IMR-90 (cell line): ENCODE measurements around the gene AK3. TPM values are rescaled to one million over a fixed set of nuclear protein-coding genes. Genes with fewer than 3 reads are reported as not detected.

Source experiments
- ATAC-seq: fragments of 200-7000 bp; cut with Tn5 transposase; 2 replicates; pipeline ENCODE4 v1.9.1; 2020; ENCODE audit warnings: low read depth, mild to moderate bottlenecking, moderate library complexity
- BruUV-seq: library from RNA; stranded (reverse); fragments of 400-500 nt; replicated peaks from 2 replicates; lab custom pipeline; 2021; lab: Mats Ljungman, UMichigan
- CTCF ChIA-PET: fragments of 300-600 bp; formaldehyde crosslinking; extraction: SDS; loops from one replicate; lab custom pipeline; 2021; ENCODE audit warnings: antibody characterized with exemption; lab: Yijun Ruan, JAX
- POLR2A ChIA-PET: fragments of 300-600 bp; sonication (Branson Sonifier 250); formaldehyde crosslinking; loops from one replicate; lab custom pipeline; 2022; ENCODE audit warnings: antibody characterized with exemption; ENCODE audit not compliant: unreplicated experiment; lab: Charles Lee
- DNase-seq: peaks from one replicate; pipeline ENCODE4 v3.0.0; 2013
- H2AFZ ChIP-seq: replicated peaks from 2 replicates; pipeline ENCODE3; 2013; ENCODE audit warnings: low read length, mild to moderate bottlenecking; ENCODE audit not compliant: poor library complexity
- H2AK5ac ChIP-seq: 2 replicates; pipeline ENCODE4 v1.6.1; 2013; ENCODE audit warnings: low read depth, low read length, inconsistent platforms
- H2AK9ac ChIP-seq: replicated peaks from 2 replicates; pipeline ENCODE3; 2013; ENCODE audit warnings: mild to moderate bottlenecking, low read depth, low read length, moderate library complexity; ENCODE audit not compliant: poor library complexity
- H2BK120ac ChIP-seq: 2 replicates; pipeline ENCODE4 v1.6.1; 2013; ENCODE audit warnings: low read depth, low read length, inconsistent platforms
- H2BK15ac ChIP-seq: 3 replicates; pipeline ENCODE4 v1.6.1; 2013; ENCODE audit warnings: low read depth, low read length, inconsistent platforms
- H2BK20ac ChIP-seq: 2 replicates; pipeline ENCODE4 v1.6.1; 2013; ENCODE audit warnings: low read depth, mild to moderate bottlenecking, inconsistent platforms, low read length, moderate library complexity
- H2BK5ac ChIP-seq: 2 replicates; pipeline ENCODE4 v1.6.1; 2013; ENCODE audit warnings: mild to moderate bottlenecking, low read depth, low read length, inconsistent platforms; ENCODE audit not compliant: poor library complexity, severe bottlenecking
- H3K14ac ChIP-seq: replicated peaks from 2 replicates; pipeline ENCODE4 v1.6.1; 2013; ENCODE audit warnings: low read depth, low read length, inconsistent platforms
- H3K18ac ChIP-seq: 2 replicates; pipeline ENCODE4 v1.6.1; 2013; ENCODE audit warnings: low read depth, low read length, control low read depth
- H3K23ac ChIP-seq: 2 replicates; pipeline ENCODE4 v1.6.1; 2013; ENCODE audit warnings: low read depth, low read length, inconsistent platforms
- H3K27ac ChIP-seq: 2 replicates; pipeline ENCODE4 v1.5.1; 2013; ENCODE audit warnings: mild to moderate bottlenecking, control low read depth, low read length; ENCODE audit not compliant: insufficient read depth
- H3K27me3 ChIP-seq: 2 replicates; pipeline ENCODE4 v1.6.1; 2013; ENCODE audit warnings: low read length; ENCODE audit not compliant: control insufficient read depth, insufficient read depth
- H3K36me3 ChIP-seq: 2 replicates; pipeline ENCODE4 v1.6.1; 2013; ENCODE audit warnings: low read length, mixed read lengths; ENCODE audit not compliant: control insufficient read depth, insufficient read depth
- H3K4ac ChIP-seq: 2 replicates; pipeline ENCODE4 v1.6.1; 2013; ENCODE audit warnings: low read depth, low read length, inconsistent platforms
- H3K4me1 ChIP-seq: 2 replicates; pipeline ENCODE4 v1.6.1; 2013; ENCODE audit warnings: low read length, mixed read lengths; ENCODE audit not compliant: control insufficient read depth, insufficient read depth
- H3K4me2 ChIP-seq: 2 replicates; pipeline ENCODE4 v1.6.1; 2013; ENCODE audit warnings: low read depth, mild to moderate bottlenecking, control low read depth, low read length, moderate library complexity
- H3K4me3 ChIP-seq: 2 replicates; pipeline ENCODE4 v1.5.1; 2013; ENCODE audit warnings: low read depth, mild to moderate bottlenecking, control low read depth, low read length, moderate library complexity; ENCODE audit not compliant: insufficient read depth
- H3K56ac ChIP-seq: 2 replicates; pipeline ENCODE4 v1.6.1; 2013; ENCODE audit warnings: low read length, inconsistent platforms; ENCODE audit not compliant: insufficient read depth; ENCODE audit errors: extremely low read depth
- H3K79me1 ChIP-seq, 2 experiments: 2 replicates each; pipeline ENCODE4 v1.6.1; 2013; ENCODE audit warnings: low read length in 2 of 2, inconsistent platforms in 1 of 2, low read depth in 1 of 2
- H3K9ac ChIP-seq: 2 replicates; pipeline ENCODE4 v1.6.1; 2013; ENCODE audit warnings: low read depth, low read length, control low read depth
- H3K9me1 ChIP-seq: 2 replicates; pipeline ENCODE4 v1.6.1; 2013; ENCODE audit warnings: low read length, inconsistent platforms; ENCODE audit not compliant: insufficient read depth
- H3K9me3 ChIP-seq: 2 replicates; pipeline ENCODE4 v1.6.1; 2013; ENCODE audit warnings: low read length; ENCODE audit not compliant: control insufficient read depth, insufficient read depth
- H4K20me1 ChIP-seq: 2 replicates; pipeline ENCODE4 v1.6.1; 2013; ENCODE audit warnings: low read length, inconsistent platforms; ENCODE audit not compliant: insufficient read depth
- H4K5ac ChIP-seq: 2 replicates; pipeline ENCODE4 v1.6.1; 2013; ENCODE audit warnings: mild to moderate bottlenecking, low read depth, low read length, control low read depth
- H4K8ac ChIP-seq, 2 experiments: 2 replicates each; pipeline ENCODE4 v1.6.1; 2013; ENCODE audit warnings: low read depth in 2 of 2, low read length in 2 of 2, control low read depth in 1 of 2, inconsistent platforms in 1 of 2
- H4K91ac ChIP-seq: 2 replicates; pipeline ENCODE4 v1.6.1; 2013; ENCODE audit warnings: low read depth, low read length, inconsistent platforms; ENCODE audit not compliant: insufficient read depth
- BHLHE40 ChIP-seq: fragments of 150-350 bp; IDR thresholded peaks from 2 replicates; pipeline ENCODE4 v1.6.1; 2016; ENCODE audit warnings: mild to moderate bottlenecking, low read depth, low read length
- CEBPB ChIP-seq: IDR thresholded peaks from 2 replicates; pipeline ENCODE4 v1.6.1; 2012; ENCODE audit warnings: low read depth, low read length, improper control_type of control experiment
- CHD1 ChIP-seq: IDR thresholded peaks from 2 replicates; pipeline ENCODE4 v1.6.1; 2012; ENCODE audit warnings: low read depth, low read length, improper control_type of control experiment
- ELK1 ChIP-seq: fragments of 150-350 bp; IDR thresholded peaks from 2 replicates; pipeline ENCODE4 v1.6.1; 2016; ENCODE audit warnings: low read depth, mild to moderate bottlenecking, low read length, moderate library complexity, borderline replicate concordance
- MAFK ChIP-seq: IDR thresholded peaks from 2 replicates; pipeline ENCODE4 v1.6.1; 2012; ENCODE audit warnings: low read depth, low read length, improper control_type of control experiment
- MAZ ChIP-seq: IDR thresholded peaks from 2 replicates; pipeline ENCODE4 v1.6.1; 2012; ENCODE audit warnings: low read depth, mild to moderate bottlenecking, low read length, improper control_type of control experiment, moderate library complexity, borderline replicate concordance
- NFE2L2 ChIP-seq: fragments of 150-350 bp; IDR thresholded peaks from 2 replicates; pipeline ENCODE4 v1.6.1; 2016; ENCODE audit warnings: low read depth, mild to moderate bottlenecking, low read length
- RAD21 ChIP-seq: IDR thresholded peaks from 2 replicates; pipeline ENCODE4 v1.6.1; 2012; ENCODE audit warnings: low read length, improper control_type of control experiment
- RFX5 ChIP-seq: IDR thresholded peaks from 2 replicates; pipeline ENCODE4 v1.8.0; 2012; ENCODE audit warnings: low read depth, mild to moderate bottlenecking, low read length, moderate library complexity
- SMC3 ChIP-seq: fragments of 150-350 bp; IDR thresholded peaks from 2 replicates; pipeline ENCODE4 v1.6.1; 2016; ENCODE audit warnings: low read depth, mild to moderate bottlenecking, antibody characterized with exemption, low read length, moderate library complexity
- USF2 ChIP-seq: fragments of 150-350 bp; IDR thresholded peaks from 2 replicates; pipeline ENCODE4 v1.6.1; 2017; ENCODE audit warnings: mild to moderate bottlenecking, antibody characterized with exemption, low read length, low read depth
- WGBS, 2 experiments: methylation state at CpG; one replicate each; pipeline versions ENCODE4 v1.1.5 to v1.1.7; 2013; ENCODE audit warnings: missing lambda C conversion rate in 2 of 2; ENCODE audit not compliant: insufficient read length in 1 of 2; ENCODE audit errors: extremely low coverage in 2 of 2; 5-methylcytosine and 5-hydroxymethylcytosine counted together
- dilution Hi-C: fragments of 300-500 bp; cut with HindIII; formaldehyde crosslinking; loops from one replicate; pipeline ENCODE4 v1.14.3; 2018; ENCODE audit warnings: low sequenced_read_pairs; ENCODE audit not compliant: unreplicated experiment
- in situ Hi-C: fragments of 300-500 bp; cut with MboI; formaldehyde crosslinking; loops from 3 replicates; pipeline ENCODE4 v1.14.3; 2019; ENCODE audit warnings: low sequenced_read_pairs, inconsistent platforms, mixed read lengths
- intact Hi-C: fragments of 100-400 bp; cut with micrococcal nuclease; formaldehyde crosslinking; loops from 2 replicates; pipeline ENCODE4 v1.10.0; 2022
- polyA plus RNA-seq, 3 experiments: library from polyadenylated mRNA; depleted of rRNA; stranded (reverse); fragments of >200 nt; gene quantifications; 2 replicates each; pipeline ENCODE4 v1.2.3, GENCODE V29; 2012; ENCODE audit warnings: low replicate concordance in 1 of 3
- total RNA-seq: library from RNA; depleted of rRNA; stranded (reverse); fragments of >200 nt; gene quantifications from 2 replicates; pipeline ENCODE4 v1.2.3, GENCODE V29; 2012

AK3 gene
- total and polyA plus RNA-seq, 2 of the 4 experiments (the other 2 are of a cell fraction) = 24.7 to 26.2 TPM

GRCh38 chr9:4671737-4672136 lies 69.3 kb downstream of the AK3 start:
- no peak for TF ChIP-seq RFX5
- TF ChIP-seq MAZ = no peak
- TF ChIP-seq MAFK = no peak
- no peak for TF ChIP-seq CEBPB
- TF ChIP-seq BHLHE40 = no peak
- TF ChIP-seq RAD21 = no peak
- no peak for TF ChIP-seq NFE2L2
- TF ChIP-seq SMC3 = no peak
- no peak for TF ChIP-seq ELK1
- TF ChIP-seq CHD1 = no peak
- TF ChIP-seq USF2 = no peak
- H2AFZ ChIP-seq = no peak overlapping the region
- DNase-seq (no peak), ATAC-seq (no peak)
- no peak overlapping the region for H4K91ac ChIP-seq
- H4K20me1 ChIP-seq = no peaks in the 10 kb centered on the region
- no peak overlapping the region for H2BK5ac ChIP-seq
- intact Hi-C loops (no loop called here), in situ Hi-C loops (no loop called here), dilution Hi-C loops (no loop called here)
- H3K4ac ChIP-seq = no peak overlapping the region
- no peak overlapping the region for H3K9ac ChIP-seq
- no peak overlapping the region for H2BK120ac ChIP-seq
- no peak overlapping the region for H3K14ac ChIP-seq
- no CpG with 5 or more reads among the region's 1 CpG for WGBS, 2 experiments
- peaks cover 2% of the 10 kb centered on the region; the same call in 1 of the 2 replicates for H3K4me1 ChIP-seq
- H4K5ac ChIP-seq = no peak overlapping the region
- H3K4me3 ChIP-seq = no peak overlapping the region
- H2BK15ac ChIP-seq = no peak overlapping the region
- no peak overlapping the region for H2AK5ac ChIP-seq
- no peak overlapping the region for H3K27ac ChIP-seq
- H4K8ac ChIP-seq = no peak overlapping the region
- H3K9me3 ChIP-seq = no peaks in the 10 kb centered on the region
- no peak overlapping the region for H2AK9ac ChIP-seq
- ChIA-PET CTCF (no interaction called here), POLR2A (no interaction called here)
- H3K27me3 ChIP-seq = no peaks in the 10 kb centered on the region; the same call in 1 of the 2 replicates
- H3K56ac ChIP-seq = no peak overlapping the region
- no peak overlapping the region for H3K4me2 ChIP-seq
- no peaks in the 10 kb centered on the region for H3K36me3 ChIP-seq
- H3K18ac ChIP-seq = no peak overlapping the region
- no peak overlapping the region for H2BK20ac ChIP-seq
- H3K79me1 ChIP-seq = no peaks in the 10 kb centered on the region
- no TSS peak for BruUV-seq
- H3K9me1 ChIP-seq = no peaks in the 10 kb centered on the region
- no peak overlapping the region for H3K23ac ChIP-seq
